GM19372 (cell line): Measurements from ENCODE around the gene XRCC4.

Experiments
- ATAC-seq: cut with Tn5 transposase; IDR thresholded peaks from one replicate; pipeline ENCODE4 v1.9.1; 2021; ENCODE audit warnings: mild to moderate bottlenecking, low read depth, moderate library complexity; ENCODE audit not compliant: unreplicated experiment

Gene XRCC4

DNA sequence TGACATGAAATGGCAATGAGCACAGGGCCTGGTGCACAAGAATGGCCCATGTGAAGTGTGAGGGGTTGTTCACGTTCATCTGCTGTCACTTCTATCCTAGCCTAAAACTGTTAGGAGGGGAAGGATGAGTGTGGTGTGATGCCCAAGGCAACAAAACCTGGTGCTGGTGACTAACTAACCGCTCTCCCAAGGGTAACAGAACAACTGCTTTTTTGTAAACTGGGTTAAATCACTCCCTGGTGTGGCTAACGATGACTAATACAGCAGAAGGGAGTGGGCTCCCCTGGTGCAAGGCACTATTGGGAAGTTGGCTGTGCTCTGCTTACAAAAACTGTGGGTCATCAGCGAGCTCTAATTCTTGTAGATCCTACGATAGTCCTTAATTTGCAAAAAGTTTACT is 291.0 kb downstream of the XRCC4 start:
- no peak for ATAC-seq

DNA sequence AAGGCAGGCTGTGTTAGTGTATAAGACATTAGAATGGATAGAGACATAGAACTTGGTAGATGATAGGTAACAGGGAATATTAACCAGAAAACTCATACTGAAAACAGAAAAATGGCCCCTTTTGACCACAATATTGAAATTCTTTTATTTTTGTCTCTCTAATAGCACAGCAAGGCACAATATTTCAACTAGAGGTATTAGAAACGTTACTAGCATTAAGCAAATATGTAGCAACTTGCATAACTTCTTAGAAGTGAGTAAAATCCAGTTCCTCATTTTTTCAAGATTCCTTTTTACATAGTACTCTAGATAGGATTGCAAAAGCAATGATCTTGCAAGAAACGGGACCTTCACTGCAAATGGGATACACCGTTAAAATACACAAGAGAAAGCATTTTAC is 291.5 kb downstream of the XRCC4 start:
- ATAC-seq, result no peak

DNA sequence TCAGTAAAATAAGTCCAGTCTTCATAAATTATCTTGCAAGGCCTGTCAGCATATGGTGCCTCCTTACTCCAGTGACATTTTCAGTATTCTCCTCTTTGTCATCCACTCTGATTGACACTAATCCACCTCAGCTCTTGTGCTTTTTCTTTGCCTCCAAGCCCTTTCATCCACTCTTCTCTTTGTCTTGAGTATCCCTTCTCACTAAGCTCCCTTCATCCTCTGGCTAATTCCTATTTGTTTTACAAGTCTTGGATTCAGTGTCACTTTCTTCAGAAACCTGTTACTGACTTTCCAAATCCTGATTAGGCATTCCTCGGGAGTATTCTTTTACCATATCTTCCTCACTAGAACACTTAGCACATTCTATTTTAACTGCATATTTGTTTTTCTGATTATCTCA is 293.6 kb downstream of the XRCC4 start:
- no peak for ATAC-seq

DNA sequence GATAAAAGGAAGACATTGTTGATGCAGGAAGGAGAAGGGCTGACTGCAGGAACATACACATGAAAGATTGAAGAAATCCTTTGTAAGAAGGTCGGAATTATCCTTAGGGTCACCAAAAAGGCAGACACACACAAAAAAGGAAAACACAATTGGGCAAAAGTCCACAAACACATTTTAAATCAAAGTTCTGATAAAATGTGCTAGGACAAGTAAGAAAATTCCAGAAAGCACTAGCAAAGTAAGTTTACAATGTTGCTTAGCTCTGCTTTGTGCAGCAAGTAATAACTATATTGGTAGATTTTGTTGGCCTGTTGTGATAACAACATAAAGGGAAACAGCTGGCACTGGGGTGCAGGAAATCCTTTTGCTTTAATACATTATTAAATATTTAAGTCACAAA is 294.4 kb downstream of the XRCC4 start:
- no peak for ATAC-seq

DNA sequence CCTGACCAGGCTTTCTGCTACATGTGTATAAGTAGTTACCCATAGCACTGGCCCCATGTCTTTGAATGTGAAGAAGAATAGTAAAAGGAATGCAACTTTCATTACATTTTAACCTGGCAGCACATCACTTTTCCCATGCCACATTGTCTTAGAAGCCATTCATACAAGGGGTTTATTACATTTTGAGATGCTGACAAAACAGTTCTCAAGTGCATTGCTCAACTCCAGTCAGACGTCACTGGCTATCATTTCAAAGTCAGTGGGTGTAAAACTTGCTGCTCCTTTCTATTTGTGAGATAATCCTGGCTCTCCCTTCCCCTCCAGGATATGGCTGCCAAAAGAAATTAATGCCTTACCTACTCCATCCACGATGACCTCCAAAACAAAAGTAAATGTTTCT is 297.2 kb downstream of the XRCC4 start:
- ATAC-seq, result no peak

DNA sequence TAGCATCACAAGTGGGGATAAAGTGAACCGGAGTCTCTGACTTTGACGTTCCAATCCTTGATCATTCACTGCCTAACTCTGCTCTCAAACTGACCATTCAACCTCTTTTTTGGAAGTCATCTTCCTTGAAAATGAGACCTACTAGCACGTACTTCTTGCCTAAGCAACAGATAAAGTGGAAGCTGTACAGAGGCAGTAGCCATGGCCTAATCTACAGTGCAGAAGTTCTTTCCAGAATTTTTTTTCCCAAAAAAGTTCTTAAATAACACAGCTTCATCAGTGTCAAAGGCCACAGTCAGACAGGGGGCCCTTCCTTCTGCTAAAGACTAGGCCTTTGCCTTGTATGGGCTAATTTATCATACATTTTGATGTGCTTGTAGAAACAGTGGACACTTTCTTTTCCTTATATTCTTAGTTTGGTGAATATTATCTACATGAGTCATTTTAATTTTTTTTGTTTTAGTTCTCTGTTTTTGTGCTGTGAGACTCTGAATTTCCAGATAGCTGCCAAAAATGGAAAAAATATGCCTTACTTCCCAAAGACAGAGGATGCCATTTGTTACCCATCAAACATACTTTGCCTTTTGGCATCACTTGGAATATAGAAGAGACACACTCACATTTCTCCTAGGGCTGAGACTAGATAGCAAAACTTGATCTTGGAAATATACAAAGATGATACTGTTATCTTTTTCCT is 297.9 kb downstream of the XRCC4 start:
- ATAC-seq, result no peak

DNA sequence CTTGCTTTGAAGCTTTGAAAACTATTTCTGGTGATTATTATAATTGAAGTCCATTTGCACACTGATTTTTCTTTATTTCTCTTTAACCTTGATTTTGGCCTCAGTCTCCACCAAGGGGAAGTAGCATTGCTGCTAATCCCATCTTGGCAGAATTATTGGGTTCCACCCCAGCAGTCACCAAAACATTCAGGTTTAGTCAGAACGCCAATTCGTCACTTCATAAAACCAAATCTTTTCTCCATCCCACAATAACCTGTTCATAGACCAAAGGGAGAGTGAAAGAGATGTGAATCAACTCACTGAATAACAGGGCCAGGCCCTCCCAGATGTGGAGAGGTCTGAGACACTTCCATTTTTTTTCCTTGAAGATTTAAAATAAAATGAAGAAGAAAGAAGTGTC is 299.1 kb downstream of the XRCC4 start:
- no peak for ATAC-seq

DNA sequence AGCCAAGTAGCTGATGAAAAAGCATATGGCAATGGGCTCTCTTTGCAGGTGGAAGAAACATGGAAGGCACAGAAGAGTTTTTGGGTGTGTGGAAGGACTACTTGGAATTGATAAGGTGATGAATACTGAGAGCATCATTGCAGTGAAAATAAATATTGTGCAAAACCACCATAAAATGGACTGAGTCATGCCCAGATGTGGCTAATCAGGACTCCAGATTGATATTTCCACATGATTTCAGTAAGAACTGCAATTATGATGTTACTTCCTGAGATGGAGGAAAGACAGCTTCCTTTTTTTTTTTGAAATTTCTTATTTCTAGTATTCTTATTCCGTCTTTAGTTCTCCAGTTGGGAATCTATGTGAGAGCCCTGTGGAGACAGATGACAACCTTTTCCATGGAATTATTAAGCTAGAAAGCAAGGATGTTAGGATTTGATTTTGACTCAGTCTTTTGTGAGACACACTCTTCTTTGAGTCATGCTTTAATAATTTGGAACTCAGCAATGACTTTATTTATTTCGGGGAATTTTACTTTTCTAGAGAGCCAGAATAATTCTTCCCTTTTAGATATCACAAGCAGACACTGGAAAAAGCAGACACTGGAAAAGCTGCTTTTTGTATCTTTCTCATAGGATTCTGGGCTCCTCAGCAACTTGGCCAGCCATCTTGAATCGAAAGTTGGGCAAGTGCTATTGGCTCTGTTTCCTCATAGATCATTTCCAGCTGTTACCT is 300.0 kb downstream of the XRCC4 start:
- ATAC-seq, result no peak

DNA sequence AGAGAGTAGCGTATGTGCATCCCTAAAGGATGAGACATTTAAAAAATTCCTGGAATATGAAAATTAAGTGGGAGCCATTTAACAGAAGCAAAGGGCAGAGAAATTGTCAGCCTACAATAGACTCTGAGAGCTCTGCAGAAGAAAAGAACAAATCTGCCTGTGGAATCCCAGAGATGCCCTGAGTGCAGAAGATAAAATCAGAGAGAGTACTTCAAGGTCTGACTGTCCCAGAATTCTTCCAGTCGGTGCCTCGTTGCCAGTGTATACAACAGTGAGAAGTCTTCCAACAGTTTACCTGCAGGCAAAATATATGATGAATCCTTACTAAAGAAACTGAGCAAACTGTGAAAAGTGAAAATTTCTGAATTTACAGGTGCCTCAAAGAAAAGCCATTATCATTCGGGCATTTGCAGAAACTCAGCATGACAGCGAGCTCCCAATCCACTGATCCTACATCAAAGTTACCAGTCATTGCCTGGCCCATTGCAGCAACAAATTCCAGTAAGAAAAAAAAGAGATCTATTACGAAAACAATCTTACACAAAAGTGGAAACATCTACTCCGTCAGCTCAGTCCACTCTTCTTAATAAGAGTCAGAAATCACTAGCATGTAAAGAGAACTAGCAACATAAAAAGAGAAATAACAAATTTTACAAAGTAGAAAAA is 301.4 kb downstream of the XRCC4 start:
- ATAC-seq, result no peak

DNA sequence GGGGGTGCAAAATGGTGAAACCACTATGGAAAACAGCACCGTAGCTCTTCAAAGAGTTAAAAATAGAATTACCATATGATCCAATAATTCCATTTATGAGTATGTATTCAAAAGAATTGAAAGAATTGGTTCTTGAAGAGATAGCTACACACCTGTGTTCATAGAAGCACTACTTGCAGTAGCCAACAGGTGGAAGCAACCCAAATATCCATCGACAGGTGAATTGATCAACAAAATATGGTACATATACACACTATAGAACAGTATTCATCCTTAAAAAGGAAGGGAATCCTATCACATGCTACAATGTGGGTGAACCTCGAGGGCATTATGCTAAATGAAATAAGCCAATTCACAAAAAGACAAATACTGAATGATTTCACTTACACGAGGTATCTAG is 308.5 kb downstream of the XRCC4 start:
- ATAC-seq, result no peak

DNA sequence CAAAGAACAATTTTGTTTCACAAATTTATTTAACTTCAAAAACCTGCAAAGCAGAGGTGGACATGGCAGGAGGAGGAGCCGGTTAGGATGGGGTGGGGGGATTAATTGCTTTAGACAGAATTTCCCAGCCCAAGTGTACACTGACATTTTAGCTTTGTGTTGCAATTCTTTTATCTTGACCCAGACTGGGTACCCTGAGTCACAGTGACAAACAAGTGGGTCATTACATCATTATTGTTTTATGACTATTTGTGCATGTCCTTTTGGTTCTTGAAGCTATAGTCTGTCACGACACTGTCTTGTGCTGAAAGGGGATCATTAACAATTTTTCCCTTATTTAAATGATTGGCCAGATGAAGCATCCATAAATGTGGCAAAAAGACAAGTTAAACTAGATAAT is 309.7 kb downstream of the XRCC4 start:
- ATAC-seq, result no peak

DNA sequence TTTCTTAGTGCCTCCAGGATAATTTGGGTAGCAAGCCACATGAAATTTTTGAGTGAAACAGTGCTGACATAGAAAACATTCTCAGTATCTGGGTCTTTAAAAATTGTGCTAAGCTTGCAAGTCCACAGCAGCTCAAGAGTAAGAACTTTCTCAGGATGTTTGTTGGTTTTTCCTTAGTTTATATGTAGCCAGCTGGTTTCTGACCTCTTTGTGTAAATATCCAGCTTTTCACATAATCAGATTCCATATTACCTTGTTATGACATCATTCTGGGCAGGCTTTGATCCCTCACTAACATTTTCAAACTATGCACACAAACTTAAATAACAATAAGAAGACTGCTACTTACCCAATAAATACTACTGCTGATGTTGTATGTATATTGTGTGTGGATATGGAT is 311.3 kb downstream of the XRCC4 start:
- no peak for ATAC-seq

DNA sequence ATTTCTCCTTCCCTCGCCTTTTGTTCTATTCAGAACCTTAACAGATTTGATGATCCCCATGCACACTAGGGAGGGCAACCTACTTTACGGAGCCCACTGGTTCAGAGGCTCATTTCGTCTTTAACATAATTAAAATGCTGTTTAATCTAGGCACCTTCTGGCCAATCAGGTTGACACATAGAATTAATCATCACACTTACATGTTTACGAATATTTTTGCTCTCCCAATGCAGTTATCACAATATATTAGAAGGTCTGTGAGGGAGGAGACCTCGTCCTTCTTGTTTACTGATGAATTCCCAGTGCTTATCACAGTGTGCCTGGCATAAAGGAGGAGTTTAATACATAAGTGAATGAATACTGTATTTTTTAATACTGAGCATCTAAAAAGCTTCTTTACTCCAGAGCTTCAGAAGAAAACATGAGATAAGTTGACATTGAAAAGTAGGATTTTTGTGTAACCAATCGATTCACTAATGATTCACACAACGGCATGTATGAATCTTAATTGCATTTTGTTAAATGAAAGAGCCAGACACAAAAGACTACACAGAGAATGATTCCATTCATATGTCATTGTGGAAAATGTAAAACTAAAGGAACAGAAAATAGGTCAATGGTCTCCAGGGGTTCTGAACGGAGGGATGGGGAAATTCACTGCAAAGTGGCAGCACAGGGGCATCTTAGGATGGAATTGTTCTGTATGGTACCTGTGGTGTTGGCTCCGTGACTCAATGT is 315.6 kb downstream of the XRCC4 start:
- ATAC-seq, result no peak

DNA sequence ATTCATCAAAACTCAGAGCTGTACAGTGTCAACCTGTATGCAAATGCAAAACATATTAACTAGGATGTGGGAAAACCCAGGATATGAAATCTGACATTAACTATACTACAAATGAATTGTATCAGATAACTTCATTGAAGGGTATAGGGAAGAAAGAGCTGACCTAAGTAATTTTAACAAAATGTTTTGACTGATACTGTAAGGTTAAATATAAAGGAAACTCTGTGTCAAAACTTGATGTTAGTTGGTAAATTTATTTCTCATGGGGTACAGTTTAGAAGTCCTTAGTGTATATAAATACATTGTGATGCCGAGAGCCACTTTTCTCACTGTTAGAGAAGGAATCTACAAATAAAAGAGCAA is 316.1 kb downstream of the XRCC4 start:
- no peak for ATAC-seq

DNA sequence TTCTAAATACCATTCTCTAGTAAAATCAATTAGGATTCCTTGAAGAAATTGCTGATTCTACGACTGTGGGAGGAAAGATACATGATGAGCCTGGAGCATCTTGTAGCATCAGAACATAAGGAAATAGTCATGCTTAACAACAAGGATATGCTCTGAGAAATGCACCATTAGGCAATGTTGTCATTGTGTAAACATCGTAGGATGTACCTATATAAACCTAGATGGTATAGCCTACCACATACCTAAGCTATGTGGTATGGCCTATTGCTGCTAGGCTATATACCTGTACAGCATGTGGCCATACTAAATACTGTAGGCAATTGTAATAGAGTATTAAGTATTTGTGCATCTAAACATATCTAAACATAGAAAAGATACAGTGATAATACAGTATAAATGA is 316.8 kb downstream of the XRCC4 start:
- no peak for ATAC-seq

DNA sequence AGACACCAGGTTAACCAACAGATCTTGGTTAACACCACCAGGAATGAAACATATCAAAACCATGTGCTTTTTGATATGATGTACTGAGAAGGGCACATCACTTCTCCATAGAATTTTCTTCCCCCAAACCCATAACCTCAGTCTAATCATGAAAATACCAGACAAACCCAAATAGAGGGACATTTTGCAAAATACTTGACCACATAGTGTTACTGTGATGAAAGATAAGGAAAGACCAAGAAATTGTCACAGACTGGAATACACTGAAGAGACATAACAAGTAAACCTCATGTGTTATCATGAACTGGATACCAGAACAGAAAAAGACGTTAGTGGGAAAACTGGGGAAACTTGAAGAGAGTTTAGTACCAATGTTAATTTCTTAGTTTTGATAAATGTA is 319.3 kb downstream of the XRCC4 start:
- no peak for ATAC-seq

DNA sequence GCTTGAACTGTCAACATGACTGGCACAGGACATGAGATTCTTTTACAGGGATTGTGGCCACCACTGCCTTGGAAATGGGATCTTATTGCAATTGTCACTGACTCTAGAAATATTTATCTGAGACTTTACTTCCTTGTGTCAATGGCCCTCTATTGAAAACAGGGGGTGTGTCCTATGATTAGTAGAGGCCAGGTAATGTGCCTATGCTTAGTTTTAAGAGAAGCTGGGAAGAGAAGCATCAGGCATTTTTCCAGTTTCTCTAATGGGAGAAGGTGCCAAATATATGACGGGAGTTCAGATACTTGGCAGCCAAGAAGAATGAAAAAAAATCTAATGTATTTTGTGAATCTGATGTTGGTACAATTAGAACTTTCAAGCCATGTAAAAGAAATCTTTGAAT is 320.3 kb downstream of the XRCC4 start:
- no peak for ATAC-seq

DNA sequence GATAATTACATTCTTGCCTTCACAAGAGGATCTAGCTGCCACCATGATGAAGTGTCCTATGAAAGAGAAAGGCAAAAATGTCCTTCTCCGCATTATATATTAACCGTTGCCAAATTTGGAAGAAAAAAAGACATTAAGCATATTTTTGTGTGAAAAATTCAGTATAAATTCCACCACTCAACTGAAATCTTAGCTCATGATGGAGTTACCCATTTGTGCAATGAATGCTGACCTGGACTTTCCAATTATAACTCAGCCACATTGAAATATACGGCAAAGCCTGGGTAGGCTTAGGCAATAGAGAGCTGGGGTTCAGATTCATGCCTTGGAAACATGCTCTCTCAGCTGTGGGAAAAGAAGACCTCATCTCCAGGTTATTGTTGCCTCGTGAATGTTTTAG is 322.9 kb downstream of the XRCC4 start:
- no peak for ATAC-seq

DNA sequence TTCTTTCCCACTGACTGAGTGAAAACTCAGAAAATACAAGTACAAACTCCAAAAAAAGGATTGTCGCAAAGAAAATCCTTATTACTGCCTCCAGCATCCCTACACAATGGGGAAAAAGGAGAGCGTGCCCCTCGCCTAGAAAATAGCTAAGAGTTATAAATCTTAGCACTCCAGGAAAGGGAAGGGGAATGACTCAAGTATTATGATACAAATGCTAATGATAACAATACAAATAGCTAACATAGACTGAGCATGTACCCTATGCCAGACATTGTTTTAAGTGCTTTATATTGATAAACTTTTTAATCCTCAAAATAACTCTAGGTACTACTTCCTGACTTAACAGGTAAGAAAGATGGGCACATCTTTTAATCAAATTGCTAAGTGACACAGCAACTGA is 323.4 kb downstream of the XRCC4 start:
- no peak for ATAC-seq

DNA sequence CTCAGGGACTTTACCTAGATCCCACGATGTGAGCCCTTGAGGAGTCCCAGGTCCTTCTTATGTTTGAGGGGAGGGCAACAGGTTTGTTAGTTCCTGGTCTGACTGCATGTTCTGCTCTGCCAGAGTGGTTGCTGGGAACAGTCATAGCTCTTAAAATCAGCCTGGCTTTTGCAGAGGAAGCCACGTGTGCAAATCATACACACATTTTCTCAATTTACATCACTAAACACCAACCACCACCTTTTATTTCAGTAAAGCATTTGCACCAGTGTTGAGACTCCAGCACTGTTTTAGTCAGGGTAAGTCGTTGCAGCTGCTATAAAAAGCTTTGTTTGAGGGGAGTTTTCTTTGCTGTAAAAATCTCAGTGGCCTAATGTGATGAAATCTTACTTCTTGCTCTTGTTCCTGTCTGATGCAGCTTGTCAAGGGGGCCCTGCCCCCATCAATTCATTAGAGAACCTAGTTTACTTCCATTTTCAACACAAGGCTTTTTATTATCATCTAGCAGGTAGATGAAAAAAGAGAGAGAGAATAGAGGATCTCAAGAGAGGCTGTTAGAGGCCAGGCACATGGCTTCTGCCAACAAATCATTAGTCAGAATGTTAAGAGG is 323.9 kb downstream of the XRCC4 start:
- no peak for ATAC-seq

DNA sequence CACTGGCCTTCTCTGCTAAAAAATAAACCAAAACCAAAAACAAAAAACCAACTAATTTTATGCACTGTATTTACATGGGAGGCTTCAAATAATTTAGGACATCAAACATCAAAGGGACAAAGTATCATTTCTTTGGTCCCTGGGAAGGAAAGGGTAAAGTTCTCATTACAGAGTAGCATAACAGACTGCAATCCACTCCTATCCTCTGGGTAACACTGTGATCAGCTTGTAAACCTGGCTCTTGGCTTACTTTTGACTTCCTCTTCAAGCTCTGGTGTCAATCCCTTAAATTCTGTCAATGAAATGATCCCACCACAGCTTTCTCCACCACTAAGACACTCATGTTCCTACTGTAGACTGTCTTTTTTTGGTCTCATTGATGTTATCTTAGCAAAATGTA is 324.4 kb downstream of the XRCC4 start:
- ATAC-seq, result no peak
